Effector memory CD4-positive, alpha-beta T cell (primary cell): ENCODE results near the gene FBN1.

ENCODE experiments used
- DNase-seq, 3 donors: peaks; one replicate each; pipeline ENCODE4 v3.0.0-alpha.2; 2020
- H3K27ac ChIP-seq: 2 replicates; pipeline ENCODE4 v1.7.0; 2013; ENCODE audit warnings: mild to moderate bottlenecking, low read length, moderate library complexity; ENCODE audit not compliant: insufficient read depth, poor library complexity, severe bottlenecking
- H3K27me3 ChIP-seq: replicated peaks from 2 replicates; pipeline ENCODE4 v1.7.0; 2013; ENCODE audit warnings: mild to moderate bottlenecking, low read length; ENCODE audit not compliant: insufficient read depth, control insufficient read depth, poor library complexity, severe bottlenecking
- H3K36me3 ChIP-seq: 2 replicates; pipeline ENCODE4 v1.7.0; 2013; ENCODE audit warnings: mild to moderate bottlenecking, low read length, moderate library complexity; ENCODE audit not compliant: control insufficient read depth, insufficient read depth
- H3K4me1 ChIP-seq: 2 replicates; pipeline ENCODE4 v1.7.0; 2013; ENCODE audit warnings: low read length, mild to moderate bottlenecking; ENCODE audit not compliant: control insufficient read depth, insufficient read depth, poor library complexity, severe bottlenecking
- H3K4me3 ChIP-seq: 2 replicates; pipeline ENCODE4 v1.7.0; 2013; ENCODE audit warnings: low read length, low read depth, mild to moderate bottlenecking; ENCODE audit not compliant: insufficient read depth, poor library complexity, severe bottlenecking
- H3K9me3 ChIP-seq: 2 replicates; pipeline ENCODE4 v1.7.0; 2013; ENCODE audit warnings: mild to moderate bottlenecking, low read length, moderate library complexity; ENCODE audit not compliant: control insufficient read depth

Gene FBN1

GRCh38 chr15:48548455-48548854 lies 97.1 kb downstream of the FBN1 start:
- Histone ChIP-seq H3K27ac (no peak overlapping the region), H3K27me3 (no peaks in the 10 kb centered on the region), H3K4me3 (no peak overlapping the region), H3K9me3 (no peaks in the 10 kb centered on the region), H3K36me3 (no peaks in the 10 kb centered on the region), H3K4me1 (no peaks in the 10 kb centered on the region)
- DNase-seq = no peak

GRCh38 chr15:48547286-48547685 lies 98.2 kb downstream of the FBN1 start:
- Histone ChIP-seq H3K36me3 (no peaks in the 10 kb centered on the region), H3K27ac (no peak overlapping the region), H3K4me3 (no peak overlapping the region), H3K4me1 (no peaks in the 10 kb centered on the region), H3K9me3 (no peaks in the 10 kb centered on the region), H3K27me3 (no peaks in the 10 kb centered on the region)
- DNase-seq = no peak

GRCh38 chr15:48546296-48546695 lies 99.2 kb downstream of the FBN1 start:
- H3K4me1 ChIP-seq = no peaks in the 10 kb centered on the region
- H3K27ac ChIP-seq = no peak overlapping the region

GRCh38 chr15:48544778-48545177 lies 100.7 kb downstream of the FBN1 start:
- no peaks in the 10 kb centered on the region for H3K9me3 ChIP-seq
- no peaks in the 10 kb centered on the region for H3K27me3 ChIP-seq
- no peaks in the 10 kb centered on the region for H3K4me1 ChIP-seq
- H3K27ac ChIP-seq = no peak overlapping the region
- H3K4me3 ChIP-seq = no peak overlapping the region
- H3K36me3 ChIP-seq = no peaks in the 10 kb centered on the region
- no peak for DNase-seq

More at GRCh38 chr15:48546296-48546695, 99.2 kb downstream of the FBN1 start:
- Histone ChIP-seq H3K4me3 (no peak overlapping the region), H3K27me3 (no peaks in the 10 kb centered on the region), H3K36me3 (no peaks in the 10 kb centered on the region), H3K9me3 (no peaks in the 10 kb centered on the region)
- DNase-seq = no peak

GRCh38 chr15:48541341-48542278 lies 103.9 kb downstream of the FBN1 start:
- Histone ChIP-seq H3K9me3 (no peaks in the 10 kb centered on the region), H3K36me3 (no peaks in the 10 kb centered on the region), H3K4me1 (no peaks in the 10 kb centered on the region), H3K27ac (no peak overlapping the region), H3K27me3 (no peaks in the 10 kb centered on the region), H3K4me3 (no peak overlapping the region)
- no peak for DNase-seq

- no peak overlapping the region for H3K4me3 ChIP-seq
- DNase-seq = no peak
- H3K27ac ChIP-seq = no peak overlapping the region
- no peaks in the 10 kb centered on the region for H3K4me1 ChIP-seq
- H3K9me3 ChIP-seq = no peaks in the 10 kb centered on the region
- H3K36me3 ChIP-seq = no peaks in the 10 kb centered on the region
- H3K27me3 ChIP-seq = no peaks in the 10 kb centered on the region
Measured at GRCh38 chr15:48540756-48541155, 104.8 kb downstream of the FBN1 start.

GRCh38 chr15:48538941-48539340 lies 106.6 kb downstream of the FBN1 start:
- Histone ChIP-seq H3K4me1 (no peaks in the 10 kb centered on the region), H3K9me3 (no peaks in the 10 kb centered on the region), H3K27me3 (no peaks in the 10 kb centered on the region), H3K4me3 (no peak overlapping the region), H3K36me3 (no peaks in the 10 kb centered on the region), H3K27ac (no peak overlapping the region)
- DNase-seq = no peak

GRCh38 chr15:48537271-48538113 lies 108.0 kb downstream of the FBN1 start:
- DNase-seq = no peak
- Histone ChIP-seq H3K36me3 (no peaks in the 10 kb centered on the region), H3K4me3 (no peak overlapping the region), H3K4me1 (no peaks in the 10 kb centered on the region), H3K27ac (no peak overlapping the region), H3K27me3 (no peaks in the 10 kb centered on the region), H3K9me3 (no peaks in the 10 kb centered on the region)

GRCh38 chr15:48536681-48537091 lies 108.8 kb downstream of the FBN1 start:
- H3K27ac ChIP-seq = no peak overlapping the region
- H3K36me3 ChIP-seq = no peaks in the 10 kb centered on the region
- no peaks in the 10 kb centered on the region for H3K9me3 ChIP-seq
- no peaks in the 10 kb centered on the region for H3K27me3 ChIP-seq
- H3K4me3 ChIP-seq = no peak overlapping the region
- H3K4me1 ChIP-seq = no peaks in the 10 kb centered on the region
- no peak for DNase-seq

GRCh38 chr15:48533982-48534381 lies 111.5 kb downstream of the FBN1 start:
- no peaks in the 10 kb centered on the region for H3K36me3 ChIP-seq
- H3K27me3 ChIP-seq = no peaks in the 10 kb centered on the region
- H3K4me3 ChIP-seq = no peak overlapping the region
- H3K27ac ChIP-seq = no peak overlapping the region
- no peak for DNase-seq
- no peaks in the 10 kb centered on the region for H3K9me3 ChIP-seq
- no peaks in the 10 kb centered on the region for H3K4me1 ChIP-seq
